HG03196 (cell line): Measurements from ENCODE around the gene LARP1.
"Not testable (repeated sequence)": the region's sequence is repeated elsewhere in the genome, so short reads cannot be mapped to it uniquely, and the experiment has no call there.

Experiments
- ATAC-seq: cut with Tn5 transposase; IDR thresholded peaks from one replicate; pipeline ENCODE4 v1.9.1; 2021; ENCODE audit not compliant: unreplicated experiment

The LARP1 gene

GRCh38 chr5:154755361-154756008, at the start of gene LARP1:
TSS of gene LARP1 (plus strand) at chr5:154755377. CDS start at chr5:154755758, 381 bp downstream.
- peak; percentile 9 for ATAC-seq

DNA sequence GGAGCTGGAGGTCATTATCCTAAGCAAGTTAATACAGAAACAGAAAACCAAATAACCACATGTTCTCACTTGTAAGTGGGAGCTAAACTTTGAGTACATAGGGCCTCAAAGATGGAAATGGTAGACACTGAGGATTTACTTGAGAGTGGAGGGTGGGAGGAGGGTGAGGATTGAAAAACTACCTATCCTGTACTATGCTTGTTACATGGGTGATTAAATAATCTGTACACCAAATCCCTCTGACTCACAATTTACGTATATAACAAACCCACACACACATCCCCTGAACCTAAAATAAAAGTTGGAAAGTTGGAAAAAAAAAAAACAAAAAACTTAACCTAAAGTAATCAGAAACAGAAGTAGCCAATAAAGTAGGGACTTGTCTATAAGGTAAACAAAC, 48.8 kb upstream of the LARP1 start:
- no peak for ATAC-seq

DNA sequence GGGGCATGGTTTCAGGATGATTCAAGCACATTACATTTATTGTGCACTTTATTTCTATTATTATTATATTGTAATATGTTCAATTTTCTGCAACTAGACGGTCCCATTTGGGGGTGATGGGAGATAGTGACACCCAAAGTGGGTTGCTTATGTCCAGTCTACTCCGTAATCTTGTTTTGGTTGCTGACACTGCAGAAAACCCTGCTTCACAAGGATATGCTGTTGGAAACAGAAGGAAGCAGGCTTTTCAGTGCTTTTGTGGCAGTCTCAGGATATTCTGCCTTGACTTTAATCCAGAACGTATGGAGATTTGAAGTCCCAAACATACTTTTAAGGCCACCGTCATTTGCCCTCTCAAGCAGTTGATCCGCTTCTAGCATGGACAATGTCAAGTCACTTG, 47.5 kb upstream of the LARP1 start:
- ATAC-seq, result no peak

GRCh38 chr5:154708207-154708606, 47.0 kb upstream of the LARP1 start:
- ATAC-seq, result no peak

DNA sequence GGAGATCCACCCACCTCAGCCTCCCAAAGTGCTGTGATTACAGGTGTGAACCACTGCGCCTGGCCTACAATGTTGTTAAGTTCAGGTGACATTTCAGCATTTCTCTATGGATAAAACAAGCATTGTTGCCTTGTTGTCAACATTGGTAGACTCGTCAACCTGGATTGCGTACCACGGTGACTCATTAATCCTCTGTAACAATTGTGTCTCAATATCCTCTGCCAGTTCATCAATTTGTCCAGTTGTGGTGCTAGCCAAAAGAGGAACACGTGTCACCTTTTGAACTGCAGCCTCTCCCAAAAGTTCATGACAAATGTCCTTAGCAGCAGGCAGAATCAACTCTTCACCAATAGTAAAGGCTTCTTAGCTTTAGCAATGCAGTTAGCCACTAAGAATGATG, 46.3 kb upstream of the LARP1 start:
- ATAC-seq, result no peak

DNA sequence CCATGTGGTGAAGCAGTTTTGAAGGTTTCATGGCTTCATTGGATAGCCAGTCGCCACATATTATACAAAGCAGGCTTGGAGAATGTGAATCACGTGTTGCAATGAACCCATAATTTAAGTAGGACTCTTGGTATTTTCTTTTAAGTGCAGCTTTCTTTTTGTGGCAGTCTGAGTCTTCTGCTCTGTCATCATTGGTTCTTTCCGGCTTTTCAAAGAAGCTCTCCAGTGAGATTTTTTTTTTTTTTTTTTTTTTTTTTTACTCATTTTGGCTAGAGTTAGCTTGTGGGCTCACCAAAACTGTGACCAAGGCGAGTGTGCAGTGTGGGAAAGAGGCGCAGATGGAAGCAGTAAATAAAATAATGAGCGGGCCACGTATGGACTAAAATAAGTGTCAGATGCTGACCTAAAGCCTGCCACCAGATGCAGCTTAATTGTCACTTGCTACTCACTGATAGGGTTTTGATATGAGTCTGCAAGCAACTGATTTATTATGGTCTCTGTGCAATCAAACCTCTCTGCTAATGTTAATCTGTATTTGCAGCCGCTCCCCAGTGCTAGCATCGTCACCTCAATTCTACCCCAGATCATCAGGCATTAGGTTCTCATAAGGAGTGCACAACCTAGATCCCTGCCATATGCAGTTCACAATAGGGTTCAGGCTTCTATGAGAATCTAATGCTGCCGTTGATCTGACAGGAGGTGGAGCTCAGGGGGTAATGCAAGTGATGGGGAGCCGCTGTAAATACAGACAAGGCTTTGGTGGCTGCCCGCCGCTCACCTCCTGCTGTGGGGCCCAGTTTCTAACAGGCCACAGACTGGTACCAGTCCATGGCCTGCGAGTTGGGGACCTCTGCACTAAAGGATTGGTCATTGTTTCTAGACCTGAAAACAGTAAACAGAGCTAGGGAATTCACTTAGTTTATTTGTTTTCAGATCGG, 45.5 kb upstream of the LARP1 start:
- no peak for ATAC-seq

DNA sequence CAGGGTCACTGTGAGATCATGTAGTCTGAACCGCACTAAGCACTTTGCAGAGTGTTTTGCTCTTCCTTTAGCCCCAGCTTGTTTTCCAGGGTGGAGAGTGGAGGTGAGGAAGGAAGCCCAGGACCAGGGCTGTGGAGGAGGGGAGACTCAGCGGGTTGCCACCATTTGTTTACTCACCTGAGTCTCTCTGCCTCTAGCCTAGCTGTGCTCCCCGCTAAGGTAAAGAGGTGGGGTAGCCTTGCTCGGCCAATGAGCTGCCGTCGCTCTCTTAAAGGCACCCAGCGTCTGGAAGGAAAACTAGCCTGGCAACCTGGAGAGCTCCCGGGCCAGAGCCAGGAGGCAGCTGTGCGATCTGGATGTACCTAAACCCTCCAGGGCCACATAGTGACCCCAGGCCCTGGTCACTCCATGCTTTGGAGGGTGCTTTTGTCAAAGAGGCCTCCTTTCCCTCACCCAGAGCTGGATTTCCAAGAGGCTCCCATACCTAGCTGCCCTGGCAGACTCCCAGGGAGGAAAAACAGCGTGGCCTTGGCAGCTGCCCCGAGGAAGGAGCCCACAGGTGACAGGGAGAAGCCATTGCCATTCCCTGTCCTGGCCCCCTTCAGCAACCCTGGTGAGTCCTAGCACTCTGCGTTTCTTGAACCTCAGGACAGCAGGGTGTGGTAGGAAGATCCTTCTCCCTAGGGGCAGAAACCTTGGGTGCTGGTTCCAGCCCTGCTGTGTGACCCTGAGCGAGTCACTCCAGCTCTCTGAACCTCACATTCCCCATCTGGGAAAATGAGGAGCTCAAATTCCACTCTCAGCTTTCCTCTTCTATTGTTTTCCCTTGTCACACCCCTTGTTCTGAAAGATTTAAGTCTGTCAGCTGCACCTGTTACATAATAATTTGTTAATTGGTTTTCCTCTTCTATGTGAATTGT, 42.4 kb upstream of the LARP1 start:
- no peak for ATAC-seq

GRCh38 chr5:154713615-154714125, 41.5 kb upstream of the LARP1 start:
- no peak for ATAC-seq

- peak; percentile 51 for ATAC-seq
Measured at GRCh38 chr5:154714266-154714986, 40.8 kb upstream of the LARP1 start.

- ATAC-seq, result no peak
Measured at GRCh38 chr5:154721481-154722058, 33.6 kb upstream of the LARP1 start.

DNA sequence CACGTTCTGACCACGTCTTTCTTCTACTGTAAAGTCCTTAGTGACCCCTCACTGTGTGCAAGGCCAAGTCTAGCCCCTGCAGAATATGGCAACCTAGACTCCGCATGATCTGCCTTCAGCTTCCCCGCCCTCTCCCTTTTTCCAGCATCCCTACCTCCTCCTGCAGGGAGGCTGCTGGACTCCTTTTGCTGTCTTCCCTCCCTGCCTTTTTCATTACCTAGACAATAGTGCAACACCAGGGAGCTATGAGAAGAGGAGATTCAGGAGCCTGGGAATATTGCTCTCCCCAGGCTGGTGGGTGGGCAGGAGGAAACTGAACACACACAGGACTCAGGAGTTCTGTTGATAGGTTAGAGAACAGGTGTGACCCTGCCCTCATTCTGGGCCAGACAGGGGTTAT, 33.1 kb upstream of the LARP1 start:
- ATAC-seq, result no peak

- no peak for ATAC-seq
Measured at GRCh38 chr5:154722936-154723335, 32.2 kb upstream of the LARP1 start.

- ATAC-seq, result no peak
Measured at GRCh38 chr5:154723740-154724505, 31.3 kb upstream of the LARP1 start.

DNA sequence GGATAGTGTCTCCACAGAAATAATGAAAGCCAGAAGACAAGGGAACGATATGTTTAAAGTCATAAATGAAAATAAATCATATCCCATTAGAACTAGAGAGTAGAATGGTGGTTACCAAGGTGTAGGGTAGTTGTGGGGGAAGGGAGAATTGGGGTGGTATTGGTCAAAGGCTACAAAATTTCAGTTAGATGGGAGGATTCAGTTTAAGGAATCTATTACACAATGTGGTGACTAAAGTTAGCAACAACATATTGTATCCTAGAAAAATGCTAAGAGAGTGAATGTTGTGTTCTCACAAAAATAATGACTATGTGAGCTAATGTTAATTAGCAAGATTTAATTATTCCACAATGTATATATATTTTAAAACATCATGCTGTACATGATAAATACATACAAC, 27.8 kb upstream of the LARP1 start:
- no peak for ATAC-seq

DNA sequence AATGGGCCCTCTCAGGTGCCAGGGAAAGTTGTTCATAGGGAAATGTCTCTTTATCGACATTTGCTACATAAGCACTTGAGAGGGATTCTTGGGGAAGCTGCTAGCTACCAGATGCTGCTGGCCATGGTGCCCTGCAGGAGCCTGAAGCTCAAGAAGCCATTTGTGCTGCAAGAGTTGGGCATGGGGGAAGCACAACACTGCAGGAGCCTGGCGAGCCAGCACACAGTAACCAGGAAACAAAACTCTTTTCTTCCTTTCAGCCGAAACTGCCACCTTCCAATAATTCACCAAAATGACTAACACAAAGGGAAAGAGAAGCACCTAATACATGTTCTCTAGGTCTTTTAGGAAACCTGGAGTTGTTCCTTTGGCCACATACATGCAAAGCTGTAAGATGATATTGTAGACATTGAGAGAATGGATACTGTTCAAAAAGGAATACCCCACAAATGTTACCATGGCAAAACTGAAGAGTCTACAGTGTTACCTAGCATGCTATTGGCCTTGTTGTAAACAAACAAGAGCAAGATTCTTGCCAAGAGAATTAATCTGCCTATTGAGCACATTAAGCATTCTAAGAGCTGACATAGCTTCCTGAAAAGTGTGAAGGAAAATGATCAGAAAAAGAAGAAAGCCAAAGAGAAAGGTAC, 26.1 kb upstream of the LARP1 start:
- no peak for ATAC-seq

DNA sequence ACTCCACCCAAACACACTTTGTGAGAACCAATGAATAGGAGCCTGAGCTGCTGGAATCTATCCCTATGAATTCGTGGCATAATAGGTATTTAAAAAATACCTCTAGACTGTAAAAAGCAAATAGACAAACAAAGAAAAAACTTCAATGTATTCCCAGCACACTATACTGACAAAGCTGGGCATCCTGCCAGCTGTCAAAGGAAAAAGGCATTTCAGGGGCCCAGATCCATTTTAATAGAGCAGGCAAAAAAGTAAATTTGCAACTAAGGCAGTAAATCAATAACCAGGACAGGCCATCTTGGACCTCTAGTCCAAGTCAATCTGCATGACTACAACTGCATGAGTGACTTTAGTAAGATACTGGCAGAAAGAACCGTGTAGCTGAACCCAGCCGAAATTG, 25.6 kb upstream of the LARP1 start:
- no peak for ATAC-seq

DNA sequence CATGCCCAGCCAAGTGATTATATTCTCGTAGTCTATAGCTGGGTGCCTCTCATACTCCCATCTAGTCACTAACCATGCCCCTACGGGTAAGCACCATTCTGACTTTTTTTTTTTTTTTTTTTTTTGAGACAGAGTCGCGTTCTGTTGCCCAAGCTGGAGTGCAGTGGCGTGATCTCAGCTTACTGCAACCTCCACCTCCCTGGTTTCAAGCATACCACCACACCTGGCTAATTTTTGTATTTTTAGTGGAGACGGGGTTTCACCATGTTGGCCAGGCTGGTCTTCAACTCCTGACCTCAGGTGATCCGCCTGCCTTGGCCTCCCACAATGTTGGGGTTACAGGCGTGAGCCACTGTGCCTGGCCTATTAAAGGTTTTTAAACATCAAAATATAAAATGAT, 24.4 kb upstream of the LARP1 start:
- ATAC-seq, result not testable (repeated sequence)

- ATAC-seq, result no peak
Measured at GRCh38 chr5:154732212-154732611, 23.0 kb upstream of the LARP1 start.
